Measurements from ENCODE around the gene OR2M5. TPM values are rescaled to one million over a fixed set of nuclear protein-coding genes. Genes with fewer than 3 reads are reported as not detected.

The OR2M5 gene
- total and polyA plus RNA-seq, 2 of the 8 experiments (the other 6 are each of a cell fraction or from before 2014, with no cell fraction given), result not detected

- no peaks in the 10 kb centered on the region for H3K79me1 ChIP-seq (ENCODE audit: low read depth, low read length)
- H2AFZ ChIP-seq (ENCODE audit: low read length), result no peak overlapping the region
- no peak overlapping the region for H3K14ac ChIP-seq (ENCODE audit: insufficient read length)
- no peaks in the 10 kb centered on the region for H4K20me1 ChIP-seq (replicated peaks in 1 of 2; ENCODE audit: control insufficient read depth in 1 of 2, insufficient read depth in 2 of 2, low read length in 2 of 2)
- no peak overlapping the region for H3K4me2 ChIP-seq (ENCODE audit: insufficient read depth in 1 of 2, low read depth in 2 of 2, low read length in 2 of 2)
- WGBS, 2 experiments (ENCODE audit: extremely low coverage in 1 of 2, insufficient coverage in 1 of 2, insufficient read length in 1 of 2, insufficient replicate concordance in 2 of 2, low coverage in 1 of 2, low lambda C conversion rate in 2 of 2, missing lambda C conversion rate in 1 of 2), result 77% methylated on average over 6 of the region's 6 CpGs; no CpG with 5 or more reads in 1 of the 2 experiments
- H3K27ac ChIP-seq (ENCODE audit: low read depth, low read length), result no peak overlapping the region
- no peak overlapping the region for H3K18ac ChIP-seq (ENCODE audit: extremely low read depth, low read length)
- CTCF ChIA-PET (ENCODE audit: partially characterized antibody), result no interaction called here
- FAIRE-seq (no peak), DNase-seq (ENCODE audit: low read depth in 1 of 2, low spot score in 2 of 2) (no peak)
- H3K4me3 ChIP-seq (ENCODE audit: extremely low read depth in 1 of 4, insufficient read depth in 2 of 4, low read depth in 3 of 4, low read length in 4 of 4), result no peak overlapping the region
- no peaks in the 10 kb centered on the region for H3K79me2 ChIP-seq (ENCODE audit: control insufficient read depth in 1 of 2, insufficient read depth in 2 of 2, low read length in 2 of 2)
- no peaks in the 10 kb centered on the region for H3K27me3 ChIP-seq (replicated peaks in 1 of 4; ENCODE audit: control insufficient read depth in 3 of 4, extremely low read depth in 1 of 4, insufficient read depth in 3 of 4, low read length in 3 of 4)
- H2BK15ac ChIP-seq (ENCODE audit: low read length), result no peak overlapping the region
- no peak overlapping the region for H3K56ac ChIP-seq (replicated peaks; ENCODE audit: insufficient read length, low read depth, low read length)
- no peak overlapping the region for H2BK120ac ChIP-seq (replicated peaks; ENCODE audit: low read depth, low read length)
- H2AK5ac ChIP-seq (ENCODE audit: low read depth, low read length), result no peak overlapping the region
- H4K8ac ChIP-seq (ENCODE audit: extremely low read depth, insufficient read depth, low read length), result no peak overlapping the region
- no peak overlapping the region for H4K91ac ChIP-seq (replicated peaks; ENCODE audit: insufficient read length, low read length)
- H3K4me1 ChIP-seq (replicated peaks in 1 of 4; ENCODE audit: control insufficient read depth in 3 of 4, insufficient read depth in 4 of 4, low read length in 3 of 4), result no peaks in the 10 kb centered on the region
- no peak overlapping the region for H3K23ac ChIP-seq (ENCODE audit: insufficient read length)
- H2BK12ac ChIP-seq (ENCODE audit: low read depth, low read length), result no peak overlapping the region
- no peaks in the 10 kb centered on the region for H3K23me2 ChIP-seq (ENCODE audit: low read depth, low read length)
- H2BK20ac ChIP-seq (ENCODE audit: low read length), result no peak overlapping the region
- H4K5ac ChIP-seq (ENCODE audit: insufficient read length, low read depth, low read length), result no peak overlapping the region
- POLR2A ChIA-PET (ENCODE audit: partially characterized antibody), result no interaction called here
- no peaks in the 10 kb centered on the region for H3K36me3 ChIP-seq (ENCODE audit: control insufficient read depth in 2 of 4, insufficient read depth in 4 of 4, low read length in 3 of 4)
- H3K9ac ChIP-seq (replicated peaks in 1 of 4; ENCODE audit: extremely low read depth in 1 of 4, low read depth in 3 of 4, low read length in 3 of 4), result no peak overlapping the region
- H3K9me3 ChIP-seq (ENCODE audit: insufficient read depth in 2 of 2, low read depth in 1 of 2, low read length in 1 of 2), result peaks cover 50 to 51% of the 10 kb centered on the region in 2 experiments
- H2BK5ac ChIP-seq (ENCODE audit: low read depth, low read length), result no peak overlapping the region
- H3K4ac ChIP-seq (replicated peaks; ENCODE audit: insufficient read length, low read depth, low read length), result no peak overlapping the region
- TF ChIP-seq CHD2 (IDR thresholded peaks at IDR 0.05; ENCODE audit: low read length), result no peak
These were observed 7.3 kb downstream of the OR2M5 start for GRCh38 chr1:248152056-248152827.
